ENCODE measurements around the gene BNIP5.
A peak's percentile ranks its signal among the peaks of the same experiment; 100 is the strongest.
"Not testable (repeated sequence)": the region's sequence is repeated elsewhere in the genome, so short reads cannot be mapped to it uniquely, and the experiment has no call there.

BNIP5 gene

DNA sequence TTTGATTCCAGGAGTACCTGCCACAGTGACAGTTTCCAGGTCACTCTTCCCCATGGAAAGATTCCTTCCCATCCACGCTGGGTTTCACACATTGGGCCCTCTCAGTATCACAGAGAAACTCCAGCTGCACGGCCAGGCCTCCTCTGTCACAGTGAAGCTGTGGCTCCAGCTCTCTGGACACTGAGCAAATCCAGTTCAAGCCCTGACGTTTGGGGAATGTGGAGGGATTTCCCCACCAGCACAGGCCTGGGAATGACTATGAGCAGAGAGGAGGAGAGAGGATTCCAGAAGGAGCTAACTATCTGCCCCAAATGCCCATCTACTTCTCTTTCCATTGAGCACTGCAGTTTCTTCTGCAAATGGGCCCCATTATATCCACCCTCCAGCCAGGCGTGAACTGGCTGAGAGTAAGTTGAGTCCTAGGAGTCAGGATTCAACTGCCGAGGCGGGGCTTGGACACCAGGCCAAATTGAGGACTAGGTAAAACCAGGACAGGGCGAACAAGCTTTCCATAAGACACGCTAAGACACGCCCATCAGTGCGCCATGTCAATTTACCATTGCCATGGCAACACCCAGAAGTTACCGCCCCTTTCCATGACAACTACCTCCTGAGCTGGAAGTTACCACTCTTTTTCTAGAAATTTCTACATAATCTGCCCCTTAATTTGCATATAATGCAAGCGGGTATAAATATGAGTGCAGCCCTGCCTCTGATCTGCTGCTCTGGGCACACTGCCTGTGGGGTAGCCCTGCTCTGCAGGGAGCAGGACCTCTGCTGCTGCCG lies 9.2 kb upstream of the BNIP5 start:
- DNase-seq (ENCODE audit: low read depth in 2 of 2, low spot score in 1 of 2) = no peak

DNA sequence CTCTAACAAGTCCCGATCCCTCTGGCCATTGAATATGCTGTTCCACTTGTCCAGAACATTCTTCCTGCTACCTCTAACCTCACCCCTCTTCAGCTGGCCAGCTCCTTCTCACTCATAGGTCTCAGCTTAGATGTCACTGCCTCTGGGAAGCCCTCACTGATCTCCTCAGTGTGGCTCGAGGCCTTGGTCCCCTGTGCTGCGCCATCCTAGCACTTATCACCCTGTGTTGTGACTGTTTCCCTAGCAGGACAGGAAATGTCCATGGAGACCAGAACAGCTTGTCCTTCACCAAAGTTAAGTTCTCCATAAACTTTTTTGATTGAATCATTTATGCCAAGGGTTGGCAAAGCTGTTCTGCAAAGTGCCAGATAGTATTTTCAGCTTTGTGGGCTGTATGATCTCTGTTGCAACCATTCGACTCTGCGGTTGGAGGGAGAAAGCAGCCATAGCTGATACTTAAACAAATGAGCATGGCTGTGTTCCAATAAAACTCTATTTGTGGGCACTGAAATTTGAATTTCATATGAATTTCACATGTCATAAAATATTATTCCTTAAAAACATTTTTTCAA lies 6.5 kb upstream of the BNIP5 start:
- no peak for DNase-seq (ENCODE audit: low read depth in 2 of 2, low spot score in 1 of 2)

GRCh38 chr6:36340618-36341454 lies 4.1 kb upstream of the BNIP5 start:
- DNase-seq (ENCODE audit: low read depth in 2 of 2, low spot score in 1 of 2) = peak; percentile 46 to 59

DNA sequence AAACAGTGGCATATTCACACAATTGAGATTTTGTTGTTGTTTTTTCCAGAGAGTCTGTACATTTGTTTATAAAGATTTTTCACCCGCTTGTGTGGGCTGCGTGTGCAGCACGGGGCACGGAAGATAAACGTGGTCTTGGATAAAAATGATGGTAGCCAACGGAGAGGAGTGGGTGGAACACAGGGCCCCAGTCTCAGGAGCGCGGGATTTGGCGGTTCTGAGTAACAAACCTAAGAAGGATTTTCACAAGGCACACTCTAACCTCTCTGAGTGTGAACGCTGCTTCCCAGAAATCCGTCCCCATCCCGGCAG lies 3.6 kb upstream of the BNIP5 start:
- DNase-seq (ENCODE audit: low read depth in 2 of 2, low spot score in 1 of 2) = no peak

- DNase-seq (ENCODE audit: low read depth in 2 of 2, low spot score in 1 of 2) = no peak
These were observed 2.5 kb upstream of the BNIP5 start for GRCh38 chr6:36339146-36339545.

DNA sequence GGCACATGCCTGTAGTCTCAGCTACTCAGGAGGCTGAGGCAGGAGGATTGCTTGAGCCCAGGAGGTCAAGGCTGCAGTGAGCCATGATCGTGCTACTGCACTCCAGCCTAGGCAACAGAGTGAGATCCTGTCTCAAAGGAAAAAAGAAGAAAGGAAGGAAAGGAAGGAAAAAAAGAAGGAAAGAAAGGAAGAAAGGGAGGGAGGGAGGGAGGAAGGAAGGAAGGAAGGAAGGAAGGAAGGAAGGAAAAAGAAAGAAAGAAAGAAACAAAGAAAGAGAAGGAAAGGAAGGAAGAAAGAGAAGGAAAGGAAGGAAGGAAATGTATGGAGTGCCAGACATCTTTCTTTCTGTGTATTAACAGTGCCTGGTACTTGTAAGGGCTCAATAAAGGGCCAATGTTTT lies 1.5 kb upstream of the BNIP5 start:
- not testable (repeated sequence) for DNase-seq (ENCODE audit: low read depth in 2 of 2, low spot score in 1 of 2)

GRCh38 chr6:36337814-36338213 lies 1.1 kb upstream of the BNIP5 start:
- no peak for DNase-seq (ENCODE audit: low read depth in 2 of 2, low spot score in 1 of 2)

DNA sequence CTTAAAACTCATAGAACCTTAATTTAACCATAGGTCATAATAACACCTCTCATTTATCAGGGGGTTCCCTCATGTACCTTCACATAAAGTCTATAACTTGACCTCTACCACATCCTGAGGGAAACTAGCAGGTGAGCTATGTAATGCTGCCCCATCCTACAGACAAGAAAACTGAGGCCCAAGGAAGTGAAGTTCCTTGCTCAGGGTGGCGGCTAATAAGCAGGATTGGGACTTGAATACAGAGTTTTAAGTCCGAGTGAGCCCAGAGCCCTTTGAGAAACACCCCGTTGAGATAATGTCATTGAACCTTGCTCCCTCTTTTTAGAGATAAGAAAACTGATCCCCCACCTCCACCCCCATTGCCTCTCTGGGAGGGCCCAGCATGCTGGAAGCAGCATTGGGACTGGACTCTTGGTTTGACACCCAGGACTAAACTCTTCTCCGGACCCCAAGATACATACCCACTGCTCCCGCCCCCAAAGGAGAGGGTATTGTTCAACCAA lies 429 bp downstream of the BNIP5 start:
- no peak for DNase-seq (ENCODE audit: low read depth in 2 of 2, low spot score in 1 of 2)

DNA sequence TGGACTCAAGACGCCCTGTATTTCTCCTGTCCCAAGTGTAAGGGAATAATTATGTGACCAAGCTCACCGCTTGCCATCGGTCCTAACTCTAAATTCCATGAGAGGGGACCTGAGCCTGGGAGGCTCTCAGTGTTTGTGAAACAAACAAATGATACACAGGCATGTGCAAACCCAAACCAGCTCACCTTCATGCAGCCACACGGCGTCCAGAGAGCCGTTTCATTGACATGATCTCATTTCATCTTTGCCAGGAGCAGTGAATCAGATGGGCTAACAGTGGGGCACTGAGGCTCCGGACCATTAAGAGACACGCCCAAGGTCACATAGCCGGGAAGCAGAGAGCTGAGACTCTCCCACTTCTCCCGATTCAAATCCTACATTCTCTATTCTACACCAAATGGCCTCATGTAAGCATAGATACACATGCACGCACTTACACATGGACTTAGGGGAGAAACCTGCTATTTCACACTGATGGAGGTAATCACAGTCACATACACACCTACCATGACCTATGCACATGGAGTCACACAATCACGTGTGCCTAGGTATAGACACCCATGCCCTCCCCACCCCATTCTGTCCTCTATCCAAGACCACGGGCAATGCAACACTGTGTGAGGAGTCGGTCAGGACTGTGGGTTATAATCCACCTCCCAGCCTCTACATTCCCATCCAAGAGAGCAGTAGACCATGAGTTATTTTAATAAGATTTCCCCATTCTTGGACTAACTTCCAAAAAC lies 1.1 kb downstream of the BNIP5 start:
- no peak for DNase-seq (ENCODE audit: low read depth in 2 of 2, low spot score in 1 of 2)

GRCh38 chr6:36334832-36335459 lies 1.7 kb downstream of the BNIP5 start:
- no peak for DNase-seq (ENCODE audit: low read depth in 2 of 2, low spot score in 1 of 2)

DNA sequence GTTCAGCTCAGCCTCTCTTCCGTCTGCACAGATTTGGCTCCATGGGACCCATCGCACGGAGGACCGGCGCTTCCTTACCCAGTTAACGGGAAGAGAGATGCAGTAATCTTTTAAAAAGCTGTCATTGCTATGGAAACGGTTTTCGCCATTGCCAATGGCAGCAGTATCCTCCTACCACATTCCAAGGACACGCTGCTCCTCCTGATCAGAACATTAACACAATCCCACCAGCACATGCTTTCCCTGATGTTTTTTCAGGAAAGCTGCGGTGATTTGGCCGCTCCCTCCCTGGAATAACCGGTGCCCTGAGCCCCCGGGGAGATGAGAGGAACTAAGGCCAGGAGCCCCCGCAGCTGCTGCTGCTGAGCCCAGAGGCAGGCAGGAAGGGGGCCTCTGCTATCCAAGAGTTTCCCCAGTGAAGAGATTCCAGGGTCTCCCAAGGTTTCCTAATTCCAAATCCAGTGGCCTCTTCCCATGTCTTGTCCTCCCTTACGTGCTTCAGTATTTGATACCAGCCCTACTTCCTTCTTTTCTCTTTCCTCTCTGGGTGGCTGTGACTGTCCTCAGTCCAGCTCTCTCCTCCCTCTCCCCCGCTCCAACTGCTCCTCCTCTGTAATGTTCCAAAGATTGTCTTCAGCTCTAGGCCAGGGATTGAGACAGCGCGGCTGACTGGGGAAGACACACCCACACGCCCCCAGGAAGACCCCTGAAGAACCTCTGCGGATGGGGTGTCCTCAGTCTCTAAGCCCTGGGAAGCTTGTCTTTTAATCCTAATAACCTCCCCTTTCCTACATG lies 2.6 kb downstream of the BNIP5 start:
- DNase-seq (ENCODE audit: low read depth in 2 of 2, low spot score in 1 of 2) = no peak

GRCh38 chr6:36333171-36333895 lies 3.4 kb downstream of the BNIP5 start:
- DNase-seq (ENCODE audit: low read depth in 2 of 2, low spot score in 1 of 2) = no peak

DNA sequence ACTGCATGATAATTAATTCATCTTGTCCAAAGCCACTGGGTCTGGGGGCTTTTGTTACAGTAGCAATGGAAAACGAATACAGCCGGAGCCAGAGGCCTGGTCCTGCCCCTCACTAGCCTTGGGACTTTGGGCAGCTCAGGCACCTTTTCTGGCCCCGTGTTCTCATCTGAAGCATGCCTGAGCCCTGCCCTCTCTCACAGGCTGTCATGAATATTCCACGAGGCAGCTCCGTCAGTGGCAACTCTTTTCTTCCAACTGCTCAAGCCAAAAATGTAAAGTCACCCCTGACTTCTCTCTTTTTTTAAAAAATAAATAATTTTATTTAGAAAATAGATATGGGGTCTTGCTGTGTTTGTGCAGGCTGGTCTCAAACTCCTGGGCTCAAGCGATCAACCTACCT lies 5.3 kb downstream of the BNIP5 start:
- no peak for DNase-seq (ENCODE audit: low read depth in 2 of 2, low spot score in 1 of 2)

DNA sequence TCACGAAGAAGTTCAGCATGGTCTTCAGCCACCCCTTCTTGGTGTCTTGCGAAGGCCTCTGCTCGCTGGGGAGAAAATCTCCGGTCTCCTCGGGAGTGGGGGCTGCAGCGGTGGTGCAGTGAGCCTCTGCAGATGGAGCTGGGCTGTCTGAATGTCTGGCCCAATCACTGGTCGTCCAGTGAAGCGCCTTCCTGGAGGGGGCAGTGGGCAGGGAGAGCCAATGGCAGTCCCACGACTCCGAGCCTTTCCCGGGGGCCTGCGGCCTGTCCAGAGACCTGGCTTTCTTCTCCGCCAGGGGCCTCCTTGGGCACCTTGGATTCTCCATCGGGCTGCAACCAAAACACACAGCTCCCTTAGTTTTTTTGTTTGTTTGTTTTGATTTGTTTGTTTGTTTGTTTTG lies 6.3 kb downstream of the BNIP5 start:
- DNase-seq (ENCODE audit: low read depth in 2 of 2, low spot score in 1 of 2) = no peak

- DNase-seq (ENCODE audit: low read depth in 2 of 2, low spot score in 1 of 2) = no peak
These were observed 6.8 kb downstream of the BNIP5 start for GRCh38 chr6:36329798-36330291.

GRCh38 chr6:36328600-36328999 lies 8.1 kb downstream of the BNIP5 start:
- DNase-seq (ENCODE audit: low read depth in 2 of 2, low spot score in 1 of 2) = no peak

DNA sequence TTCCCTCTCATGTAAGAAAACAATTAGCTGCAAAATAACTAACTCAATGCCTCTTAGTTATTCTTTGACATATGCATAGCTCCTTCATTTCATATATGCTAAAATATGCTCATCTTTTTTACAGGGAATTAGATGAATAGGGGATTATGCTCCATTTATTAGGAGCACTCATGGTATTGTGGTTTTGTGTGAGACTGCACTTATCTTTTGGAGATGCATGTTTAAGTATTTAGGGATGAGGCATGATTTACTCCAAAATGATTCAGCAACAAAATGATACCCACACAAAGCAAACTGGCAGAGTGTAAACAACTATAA lies 8.8 kb downstream of the BNIP5 start:
- no peak for DNase-seq (ENCODE audit: low read depth in 2 of 2, low spot score in 1 of 2)

GRCh38 chr6:36327226-36327918 lies 9.3 kb downstream of the BNIP5 start:
- no peak for DNase-seq (ENCODE audit: low read depth in 2 of 2, low spot score in 1 of 2)
